Measurements from ENCODE around the gene RAB40B.
A peak's percentile ranks its signal among the peaks of the same experiment; 100 is the strongest.

Gene RAB40B

GRCh38 chr17:82716203-82717010 lies 17.9 kb upstream of the RAB40B start, which contains the start of gene FN3KRP:
Gene FN3KRP (plus strand): TSS chr17:82716706. CDS start chr17:82716756, 50 bp downstream.
- peak; percentile 91 for DNase-seq

GRCh38 chr17:82713071-82713723 lies 14.7 kb upstream of the RAB40B start:
- DNase-seq, result no peak

GRCh38 chr17:82710499-82711232 lies 12.2 kb upstream of the RAB40B start:
- DNase-seq, result no peak

GRCh38 chr17:82709676-82710498 lies 11.4 kb upstream of the RAB40B start:
- DNase-seq, result no peak

- DNase-seq, result no peak
Observed at GRCh38 chr17:82709024-82709675, 10.7 kb upstream of the RAB40B start.

GRCh38 chr17:82705756-82706155 lies 7.3 kb upstream of the RAB40B start:
- DNase-seq, result no peak

GRCh38 chr17:82704886-82705285 lies 6.4 kb upstream of the RAB40B start:
- no peak for DNase-seq

GRCh38 chr17:82703935-82704865 lies 5.7 kb upstream of the RAB40B start:
- no peak for DNase-seq

- no peak for DNase-seq
Observed at GRCh38 chr17:82703036-82703745, 4.7 kb upstream of the RAB40B start.

GRCh38 chr17:82702231-82702927 lies 3.9 kb upstream of the RAB40B start:
- DNase-seq, result no peak

- no peak for DNase-seq
Observed at GRCh38 chr17:82699551-82699950, 1.1 kb upstream of the RAB40B start.

- DNase-seq, result no peak
Observed at GRCh38 chr17:82698974-82699442, 510 bp upstream of the RAB40B start.

- DNase-seq, result no peak
Observed at GRCh38 chr17:82697808-82698064, 762 bp downstream of the RAB40B start.

- DNase-seq, result no peak
Observed at GRCh38 chr17:82696916-82697807, 1.3 kb downstream of the RAB40B start.

GRCh38 chr17:82696259-82696658 lies 2.2 kb downstream of the RAB40B start:
- DNase-seq, result no peak

- no peak for DNase-seq
Observed at GRCh38 chr17:82694647-82695046, 3.9 kb downstream of the RAB40B start.

GRCh38 chr17:82693168-82693867 lies 5.2 kb downstream of the RAB40B start:
- no peak for DNase-seq

- DNase-seq, result no peak
Observed at GRCh38 chr17:82692268-82692667, 6.2 kb downstream of the RAB40B start.
